A673 (cell line): ENCODE results near the gene TEAD1.

ENCODE experiments used
- EZH2 ChIP-seq: fragments of 200-600 bp; sonication (generic); IDR thresholded peaks from 2 replicates; pipeline ENCODE4 v1.6.1; 2017; ENCODE audit warnings: borderline replicate concordance, low read depth, mild to moderate bottlenecking, mixed read lengths, antibody characterized with exemption, low read length; ENCODE audit not compliant: poor library complexity, severe bottlenecking
- TF ChIP-seq, protein P1 (sequence below): fragments of 300-800, 200-600 bp; sonication (generic); conservative IDR thresholded peaks from 2 replicates; pipeline ENCODE4 v1.5.1; 2017; ENCODE audit warnings: low read depth, mild to moderate bottlenecking, antibody characterized with exemption, low read length, moderate library complexity, mixed read lengths

- no peak for TF ChIP-seq EZH2
- TF ChIP-seq, protein P1, sequence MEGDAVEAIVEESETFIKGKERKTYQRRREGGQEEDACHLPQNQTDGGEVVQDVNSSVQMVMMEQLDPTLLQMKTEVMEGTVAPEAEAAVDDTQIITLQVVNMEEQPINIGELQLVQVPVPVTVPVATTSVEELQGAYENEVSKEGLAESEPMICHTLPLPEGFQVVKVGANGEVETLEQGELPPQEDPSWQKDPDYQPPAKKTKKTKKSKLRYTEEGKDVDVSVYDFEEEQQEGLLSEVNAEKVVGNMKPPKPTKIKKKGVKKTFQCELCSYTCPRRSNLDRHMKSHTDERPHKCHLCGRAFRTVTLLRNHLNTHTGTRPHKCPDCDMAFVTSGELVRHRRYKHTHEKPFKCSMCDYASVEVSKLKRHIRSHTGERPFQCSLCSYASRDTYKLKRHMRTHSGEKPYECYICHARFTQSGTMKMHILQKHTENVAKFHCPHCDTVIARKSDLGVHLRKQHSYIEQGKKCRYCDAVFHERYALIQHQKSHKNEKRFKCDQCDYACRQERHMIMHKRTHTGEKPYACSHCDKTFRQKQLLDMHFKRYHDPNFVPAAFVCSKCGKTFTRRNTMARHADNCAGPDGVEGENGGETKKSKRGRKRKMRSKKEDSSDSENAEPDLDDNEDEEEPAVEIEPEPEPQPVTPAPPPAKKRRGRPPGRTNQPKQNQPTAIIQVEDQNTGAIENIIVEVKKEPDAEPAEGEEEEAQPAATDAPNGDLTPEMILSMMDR: no peak
Observed at GRCh38 chr11:12642040-12642439, 32.2 kb upstream of the TEAD1 start.
